Osteocyte (in vitro differentiated cells): ENCODE results near the gene GLRX5. TPM values are rescaled to one million over a fixed set of nuclear protein-coding genes. Genes with fewer than 3 reads are reported as not detected.
A peak's percentile ranks its signal among the peaks of the same experiment; 100 is the strongest.

Experiments used
- DNase-seq: peaks from one replicate; pipeline ENCODE4 v3.0.0; 2021; ENCODE audit warnings: mixed read lengths; ENCODE audit not compliant: unreplicated experiment; ENCODE audit errors: extremely low spot score
- H3K27ac Mint-ChIP-seq: one replicate; pipeline ENCODE4 v1.8.0; 2021; ENCODE audit warnings: mild to moderate bottlenecking, mixed read lengths; ENCODE audit not compliant: unreplicated experiment
- H3K27me3 Mint-ChIP-seq: one replicate; pipeline ENCODE4 v1.8.0; 2021; ENCODE audit warnings: mixed read lengths; ENCODE audit not compliant: unreplicated experiment
- H3K36me3 Mint-ChIP-seq: one replicate; pipeline ENCODE4 v1.8.0; 2021; ENCODE audit warnings: mixed read lengths; ENCODE audit not compliant: unreplicated experiment
- H3K4me1 Mint-ChIP-seq: one replicate; pipeline ENCODE4 v1.8.0; 2021; ENCODE audit warnings: mixed read lengths; ENCODE audit not compliant: unreplicated experiment
- H3K4me3 Mint-ChIP-seq: one replicate; pipeline ENCODE4 v1.8.0; 2021; ENCODE audit warnings: mild to moderate bottlenecking, moderate library complexity, mixed read lengths; ENCODE audit not compliant: unreplicated experiment
- H3K9me3 Mint-ChIP-seq: one replicate; pipeline ENCODE4 v1.8.0; 2021; ENCODE audit warnings: mixed read lengths; ENCODE audit not compliant: unreplicated experiment
- total RNA-seq: library from RNA; stranded (reverse); gene quantifications from 2 replicates; pipeline ENCODE4 v1.2.1, GENCODE V29; 2021
- TF ChIP-seq, protein P1 (sequence below): fragments of 200-600 bp; sonication (generic); IDR thresholded peaks from 2 replicates; pipeline ENCODE4 v1.5.0; 2021; ENCODE audit warnings: antibody characterized with exemption, mild to moderate bottlenecking, moderate library complexity

GLRX5 gene
- total RNA-seq, 1 donor from 2014 or later, result 55.1 TPM

GRCh38 chr14:95491936-95492608, 42.8 kb upstream of the GLRX5 start:
- peaks cover 6% of the 10 kb centered on the region for H3K9me3 Mint-ChIP-seq
- no peak for DNase-seq
- H3K27me3 Mint-ChIP-seq, result no peaks in the 10 kb centered on the region
- TF ChIP-seq, protein P1, sequence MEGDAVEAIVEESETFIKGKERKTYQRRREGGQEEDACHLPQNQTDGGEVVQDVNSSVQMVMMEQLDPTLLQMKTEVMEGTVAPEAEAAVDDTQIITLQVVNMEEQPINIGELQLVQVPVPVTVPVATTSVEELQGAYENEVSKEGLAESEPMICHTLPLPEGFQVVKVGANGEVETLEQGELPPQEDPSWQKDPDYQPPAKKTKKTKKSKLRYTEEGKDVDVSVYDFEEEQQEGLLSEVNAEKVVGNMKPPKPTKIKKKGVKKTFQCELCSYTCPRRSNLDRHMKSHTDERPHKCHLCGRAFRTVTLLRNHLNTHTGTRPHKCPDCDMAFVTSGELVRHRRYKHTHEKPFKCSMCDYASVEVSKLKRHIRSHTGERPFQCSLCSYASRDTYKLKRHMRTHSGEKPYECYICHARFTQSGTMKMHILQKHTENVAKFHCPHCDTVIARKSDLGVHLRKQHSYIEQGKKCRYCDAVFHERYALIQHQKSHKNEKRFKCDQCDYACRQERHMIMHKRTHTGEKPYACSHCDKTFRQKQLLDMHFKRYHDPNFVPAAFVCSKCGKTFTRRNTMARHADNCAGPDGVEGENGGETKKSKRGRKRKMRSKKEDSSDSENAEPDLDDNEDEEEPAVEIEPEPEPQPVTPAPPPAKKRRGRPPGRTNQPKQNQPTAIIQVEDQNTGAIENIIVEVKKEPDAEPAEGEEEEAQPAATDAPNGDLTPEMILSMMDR, result no peak
- H3K36me3 Mint-ChIP-seq, result peaks cover 31% of the 10 kb centered on the region
- no peak overlapping the region for H3K4me3 Mint-ChIP-seq
- H3K27ac Mint-ChIP-seq, result no peak overlapping the region
- peaks cover 85% of the 10 kb centered on the region for H3K4me1 Mint-ChIP-seq

DNA sequence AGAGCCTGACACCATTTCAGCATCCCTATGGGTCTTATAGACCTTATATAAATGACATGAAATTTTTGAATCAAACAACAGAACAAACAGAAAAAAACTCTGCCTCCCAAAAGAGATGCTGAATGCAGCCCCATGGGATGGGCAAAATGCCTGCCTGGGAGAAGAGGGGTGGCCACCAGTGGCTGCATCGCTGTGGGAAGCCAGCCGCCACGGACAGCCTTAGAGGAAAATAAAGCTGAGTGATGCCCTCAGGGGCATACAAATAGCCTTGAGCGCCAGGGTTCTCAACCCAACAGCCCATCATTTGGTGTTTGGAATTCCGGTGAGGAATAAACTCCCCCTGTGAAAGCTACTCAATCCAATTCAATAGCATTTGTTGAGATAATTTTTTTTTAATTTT, 41.3 kb upstream of the GLRX5 start:
- peaks cover 24% of the 10 kb centered on the region for H3K36me3 Mint-ChIP-seq
- H3K27ac Mint-ChIP-seq, result peak overlapping the region; percentile 61
- no peak for DNase-seq
- H3K4me3 Mint-ChIP-seq, result no peak overlapping the region
- H3K9me3 Mint-ChIP-seq, result peaks cover 6% of the 10 kb centered on the region
- TF ChIP-seq, protein P1, result no peak
- peaks cover 83% of the 10 kb centered on the region for H3K4me1 Mint-ChIP-seq
- H3K27me3 Mint-ChIP-seq, result no peaks in the 10 kb centered on the region

DNA sequence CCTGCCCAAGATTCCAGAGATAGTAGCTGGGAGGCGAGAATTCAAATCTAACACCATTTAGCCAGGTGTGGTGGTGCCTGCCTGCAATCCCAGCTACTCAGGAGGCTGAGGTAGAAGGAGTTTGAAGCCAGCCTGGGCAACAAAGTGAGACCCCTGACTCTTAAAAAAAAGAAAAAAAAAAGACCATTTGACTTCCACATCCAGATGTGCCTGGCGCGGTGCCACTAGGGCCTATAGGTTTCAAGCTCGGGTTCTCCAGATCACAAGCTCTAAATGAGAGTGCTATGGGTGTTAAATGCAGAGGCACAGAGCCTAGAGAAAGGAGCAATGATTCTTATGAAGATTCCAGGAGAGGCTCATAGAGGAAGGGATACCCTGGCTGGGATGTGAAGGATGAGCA, 40.9 kb upstream of the GLRX5 start:
- Mint-ChIP-seq H3K4me3 (peak overlapping the region; percentile 5), H3K4me1 (peaks cover 83% of the 10 kb centered on the region), H3K27ac (peak overlapping the region; percentile 61), H3K27me3 (no peaks in the 10 kb centered on the region), H3K9me3 (peaks cover 6% of the 10 kb centered on the region), H3K36me3 (peaks cover 23% of the 10 kb centered on the region)
- TF ChIP-seq, protein P1, result no peak
- DNase-seq, result no peak

DNA sequence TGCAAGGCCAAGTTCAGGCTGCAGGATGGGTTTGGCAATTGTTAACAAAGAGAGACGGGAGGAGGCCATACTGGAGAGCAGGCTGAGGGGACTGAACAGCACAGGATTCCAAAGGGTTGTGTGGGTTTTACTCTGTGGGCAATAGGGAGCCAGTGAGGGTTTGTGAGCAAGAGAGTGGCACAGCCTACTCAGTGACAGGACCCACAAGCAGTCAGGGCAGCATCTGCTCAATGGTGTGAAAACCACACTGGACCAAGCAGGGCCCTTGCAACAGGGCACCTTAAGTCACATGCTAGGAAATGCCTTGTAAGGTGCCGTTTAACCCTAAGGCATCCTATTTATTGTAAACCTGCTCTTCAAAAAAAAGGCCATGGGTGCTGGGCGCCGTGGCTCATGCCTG, 40.4 kb upstream of the GLRX5 start:
- H3K27ac Mint-ChIP-seq, result peak overlapping the region; percentile 61
- TF ChIP-seq, protein P1, result no peak
- H3K4me1 Mint-ChIP-seq, result peaks cover 82% of the 10 kb centered on the region
- H3K36me3 Mint-ChIP-seq, result peaks cover 23% of the 10 kb centered on the region
- H3K4me3 Mint-ChIP-seq, result no peak overlapping the region
- no peaks in the 10 kb centered on the region for H3K27me3 Mint-ChIP-seq
- peaks cover 6% of the 10 kb centered on the region for H3K9me3 Mint-ChIP-seq
- no peak for DNase-seq

GRCh38 chr14:95495076-95495475, 39.8 kb upstream of the GLRX5 start:
- H3K4me3 Mint-ChIP-seq, result no peak overlapping the region
- H3K36me3 Mint-ChIP-seq, result peaks cover 23% of the 10 kb centered on the region
- peaks cover 6% of the 10 kb centered on the region for H3K9me3 Mint-ChIP-seq
- no peak for DNase-seq
- TF ChIP-seq, protein P1, result no peak
- peaks cover 78% of the 10 kb centered on the region for H3K4me1 Mint-ChIP-seq
- H3K27me3 Mint-ChIP-seq, result no peaks in the 10 kb centered on the region
- H3K27ac Mint-ChIP-seq, result peak overlapping the region; percentile 90
